NCI-H1930 (cell line): ENCODE results near the gene ZNF81.
"Not testable (repeated sequence)": the region's sequence is repeated elsewhere in the genome, so short reads cannot be mapped to it uniquely, and the experiment has no call there.

Experiments used
- DNase-seq, 2 experiments: peaks; one replicate each; lab custom pipeline; 2025; lab: John Stamatoyannopoulos, UW

ZNF81 gene

GRCh38 chrX:47844117-47844516 lies 7.4 kb downstream of the ZNF81 start:
- no peak for DNase-seq

GRCh38 chrX:47846040-47846439 lies 9.3 kb downstream of the ZNF81 start:
- no peak for DNase-seq

- no peak for DNase-seq
Observed at GRCh38 chrX:47849778-47850177, 13.1 kb downstream of the ZNF81 start.

- DNase-seq = not testable (repeated sequence)
Observed at GRCh38 chrX:47850389-47850788, 13.7 kb downstream of the ZNF81 start.

GRCh38 chrX:47850901-47851300 lies 14.2 kb downstream of the ZNF81 start:
- no peak for DNase-seq

- no peak for DNase-seq
Observed at GRCh38 chrX:47854474-47854873, 17.8 kb downstream of the ZNF81 start.

- DNase-seq = no peak
Observed at GRCh38 chrX:47859686-47860085, 23.0 kb downstream of the ZNF81 start.

- no peak for DNase-seq
Observed at GRCh38 chrX:47862680-47863079, 26.0 kb downstream of the ZNF81 start.

GRCh38 chrX:47863187-47863586 lies 26.5 kb downstream of the ZNF81 start:
- no peak for DNase-seq

GRCh38 chrX:47864300-47864699 lies 27.6 kb downstream of the ZNF81 start:
- no peak for DNase-seq

GRCh38 chrX:47864785-47865184 lies 28.1 kb downstream of the ZNF81 start:
- DNase-seq = no peak

- DNase-seq = no peak
Observed at GRCh38 chrX:47873123-47873522, 36.4 kb downstream of the ZNF81 start.

GRCh38 chrX:47877327-47877726 lies 40.6 kb downstream of the ZNF81 start:
- no peak for DNase-seq

- no peak for DNase-seq
Observed at GRCh38 chrX:47878198-47878597, 41.5 kb downstream of the ZNF81 start.

- no peak for DNase-seq
Observed at GRCh38 chrX:47879463-47879862, 42.8 kb downstream of the ZNF81 start.

GRCh38 chrX:47880927-47881326 lies 44.2 kb downstream of the ZNF81 start:
- no peak for DNase-seq

- no peak for DNase-seq
Observed at GRCh38 chrX:47885501-47885900, 48.8 kb downstream of the ZNF81 start.

GRCh38 chrX:47898024-47898423 lies 61.3 kb downstream of the ZNF81 start:
- DNase-seq = no peak

GRCh38 chrX:47900833-47901232 lies 64.1 kb downstream of the ZNF81 start:
- no peak for DNase-seq

GRCh38 chrX:47902161-47902560 lies 65.5 kb downstream of the ZNF81 start:
- no peak for DNase-seq

- no peak for DNase-seq
Observed at GRCh38 chrX:47915886-47916493, 79.3 kb downstream of the ZNF81 start.

- DNase-seq = no peak
Observed at GRCh38 chrX:47918274-47918673, 81.6 kb downstream of the ZNF81 start.

GRCh38 chrX:47927212-47927611 lies 90.5 kb downstream of the ZNF81 start:
- no peak for DNase-seq

GRCh38 chrX:47931970-47932369 lies 95.3 kb downstream of the ZNF81 start:
- not testable (repeated sequence) for DNase-seq

- no peak for DNase-seq
Observed at GRCh38 chrX:47933946-47934345, 97.2 kb downstream of the ZNF81 start.
